HG02938 (cell line): ENCODE data around the gene TNRC6C.
A peak's percentile ranks its signal among the peaks of the same experiment; 100 is the strongest.

Source experiments
- ATAC-seq: cut with Tn5 transposase; IDR thresholded peaks from one replicate; pipeline ENCODE4 v1.9.1; 2021; ENCODE audit warnings: mild to moderate bottlenecking, moderate library complexity; ENCODE audit not compliant: unreplicated experiment

Gene TNRC6C

GRCh38 chr17:78147315-78147998 lies 189.0 kb downstream of the TNRC6C start:
- no peak for ATAC-seq

DNA sequence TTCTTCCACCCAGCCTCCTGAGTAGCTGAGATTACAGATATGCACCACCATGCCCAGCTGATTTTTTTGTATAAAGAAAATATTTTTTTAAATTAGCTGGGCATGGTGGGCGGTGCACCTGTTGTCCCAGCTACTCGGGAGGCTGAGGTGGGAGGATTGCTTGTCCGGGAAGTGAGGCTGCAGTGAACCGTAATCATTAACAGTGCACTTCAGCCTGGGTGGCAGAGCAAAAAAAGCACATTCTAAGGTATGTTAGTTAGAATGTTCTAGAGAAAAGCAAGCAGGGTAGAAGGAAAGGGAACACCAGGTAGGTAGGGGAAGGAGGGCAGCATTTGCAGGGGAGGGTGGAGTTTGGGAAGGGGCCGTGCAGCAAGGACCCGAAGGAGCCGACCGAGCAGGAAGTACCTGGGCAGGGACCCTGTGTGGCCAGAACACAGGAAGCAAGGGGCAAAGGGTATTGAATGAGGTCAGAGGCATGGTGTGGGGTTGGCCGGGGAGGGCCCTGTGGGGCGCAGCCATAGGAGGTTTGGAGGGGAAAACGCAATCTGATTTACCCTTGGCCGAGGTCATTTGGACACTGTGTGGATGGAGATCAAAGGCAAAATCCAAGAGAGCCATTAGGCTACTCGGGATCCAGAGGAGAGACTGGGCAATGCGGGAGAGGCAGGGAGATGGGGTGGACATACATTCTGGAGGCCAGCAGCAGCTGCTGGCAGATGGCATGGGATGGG lies 189.9 kb downstream of the TNRC6C start:
- ATAC-seq, result no peak

GRCh38 chr17:78151514-78152008 lies 193.1 kb downstream of the TNRC6C start:
- ATAC-seq, result no peak

GRCh38 chr17:78154903-78155811 lies 196.7 kb downstream of the TNRC6C start:
- ATAC-seq, result peak; percentile 52
